Fibroblast of mammary gland (primary cell): ENCODE results near the gene DPH6.
A peak's percentile ranks its signal among the peaks of the same experiment; 100 is the strongest.

Experiments
- DNase-seq: peaks from one replicate; pipeline ENCODE4 v3.0.0-alpha.2; 2010; ENCODE audit warnings: low read depth
- H3K4me3 ChIP-seq: 2 replicates; pipeline ENCODE4 v1.5.1; 2011; ENCODE audit warnings: low read depth, mild to moderate bottlenecking, low read length, moderate library complexity; ENCODE audit not compliant: control insufficient read depth
- CTCF ChIP-seq: conservative IDR thresholded peaks from 2 replicates; pipeline ENCODE4 v1.5.1; 2011; ENCODE audit warnings: low read depth, low read length, inconsistent platforms; ENCODE audit not compliant: control insufficient read depth, insufficient read depth

Gene DPH6

GRCh38 chr15:35557012-35557411 is 11.0 kb upstream of the DPH6 start:
- H3K4me3 ChIP-seq, result no peak overlapping the region
- TF ChIP-seq CTCF, result no peak
- no peak for DNase-seq

GRCh38 chr15:35555244-35555643 is 9.3 kb upstream of the DPH6 start:
- H3K4me3 ChIP-seq, result no peak overlapping the region
- TF ChIP-seq CTCF, result no peak

DNA sequence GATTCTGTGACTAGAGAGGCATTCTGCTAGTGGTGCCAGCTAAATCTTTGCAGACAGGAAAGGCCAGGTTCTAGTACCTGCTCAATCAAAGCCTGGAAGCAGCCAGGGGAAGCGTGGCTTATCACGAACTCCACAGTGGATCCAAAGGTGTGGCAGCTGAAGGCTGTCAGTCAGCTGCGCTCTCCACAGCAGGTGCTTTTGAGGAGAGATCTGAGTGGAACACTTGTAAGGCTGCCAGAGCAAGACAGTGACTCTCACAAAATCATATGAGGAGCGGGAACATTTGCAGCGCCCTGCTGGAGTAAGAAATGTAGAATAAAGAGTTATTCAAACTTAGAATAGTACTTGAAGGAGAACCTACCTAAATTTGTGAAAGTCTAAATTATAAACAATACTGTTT is 5.0 kb upstream of the DPH6 start:
- DNase-seq, result no peak
- no peak for TF ChIP-seq CTCF
- H3K4me3 ChIP-seq, result no peak overlapping the region

More at GRCh38 chr15:35555244-35555643, 9.3 kb upstream of the DPH6 start:
- no peak for DNase-seq

GRCh38 chr15:35549567-35549966 is 3.6 kb upstream of the DPH6 start:
- no peak for DNase-seq
- no peak for TF ChIP-seq CTCF
- H3K4me3 ChIP-seq, result no peak overlapping the region

GRCh38 chr15:35548435-35548834 is 2.5 kb upstream of the DPH6 start:
- H3K4me3 ChIP-seq, result no peak overlapping the region
- no peak for TF ChIP-seq CTCF
- no peak for DNase-seq

DNA sequence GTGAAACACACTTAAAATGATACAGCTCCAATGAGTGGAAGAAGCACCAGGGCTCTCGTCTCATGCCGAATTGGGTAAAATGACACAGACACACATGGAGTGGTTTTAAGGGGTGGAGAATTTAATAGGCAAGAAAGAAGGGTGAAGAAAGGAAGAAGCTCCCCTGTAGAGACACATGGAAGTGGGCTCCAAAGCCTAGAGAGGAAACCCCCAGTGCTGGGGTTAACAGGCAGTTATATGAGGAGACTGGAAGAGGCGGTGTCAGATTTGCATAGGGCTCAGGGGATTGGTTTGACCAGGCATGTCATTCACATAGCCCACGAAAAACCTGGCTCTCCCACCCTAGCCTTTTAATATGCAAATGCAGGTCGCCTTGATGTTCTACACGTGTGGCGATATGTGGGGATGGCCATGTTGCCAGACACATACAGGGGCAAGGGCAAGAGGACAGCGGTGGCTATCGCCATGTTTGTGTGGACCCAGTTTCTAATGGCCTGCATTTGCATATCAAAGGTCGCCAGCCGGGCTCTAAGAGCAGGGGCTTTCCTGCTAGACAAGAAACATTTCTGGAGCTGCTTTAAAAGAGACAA is 1.9 kb upstream of the DPH6 start:
- no peak for TF ChIP-seq CTCF
- H3K4me3 ChIP-seq, result no peak overlapping the region
- DNase-seq, result no peak

DNA sequence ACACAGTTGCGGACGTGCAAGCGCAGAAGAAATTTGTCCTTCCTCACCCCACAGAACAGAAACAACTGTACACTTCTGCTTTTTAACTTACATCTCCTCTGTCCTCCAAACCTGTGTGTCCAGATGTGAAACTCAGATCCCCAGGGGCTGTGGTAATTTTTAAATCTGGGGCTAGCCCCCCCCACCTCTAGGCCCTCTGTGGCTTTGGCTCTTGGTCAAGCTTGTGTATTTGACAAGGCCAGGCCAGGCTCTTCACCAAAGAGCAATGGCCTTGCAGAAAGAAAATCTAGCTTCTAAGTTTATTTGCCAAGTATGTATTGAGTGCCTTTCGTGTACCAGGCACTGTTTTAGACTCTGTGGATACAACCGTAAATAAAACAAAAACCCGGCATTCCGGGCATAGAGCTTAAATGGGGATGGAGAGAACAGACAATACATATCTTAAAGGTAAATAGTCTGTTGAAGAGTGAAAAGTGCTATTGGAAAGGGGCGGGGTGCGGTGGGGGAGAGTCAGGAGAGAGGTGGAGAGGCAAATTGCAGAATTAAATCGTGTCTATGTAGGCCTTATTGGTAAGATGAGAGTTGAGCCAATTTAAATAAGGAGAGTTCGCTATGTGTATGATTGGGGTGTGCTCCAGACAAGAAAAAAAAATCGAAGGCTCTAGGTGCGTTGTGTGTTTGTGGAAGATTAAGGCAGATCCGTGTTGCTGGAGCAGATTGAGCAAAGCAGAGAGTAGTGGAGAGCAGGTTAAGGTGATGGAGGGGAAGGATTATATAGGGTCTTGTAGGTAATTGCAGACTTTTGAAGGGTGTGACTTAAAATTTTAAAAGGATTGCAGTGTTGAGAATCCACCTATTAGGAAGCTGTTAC is 781 bp upstream of the DPH6 start:
- H3K4me3 ChIP-seq, result peak overlapping the region; percentile 72
- TF ChIP-seq CTCF, result no peak
- DNase-seq, result no peak
